ENCODE measurements around the gene MCTS1.
"Not testable (repeated sequence)": the region's sequence is repeated elsewhere in the genome, so short reads cannot be mapped to it uniquely, and the experiment has no call there.

Gene MCTS1

DNA sequence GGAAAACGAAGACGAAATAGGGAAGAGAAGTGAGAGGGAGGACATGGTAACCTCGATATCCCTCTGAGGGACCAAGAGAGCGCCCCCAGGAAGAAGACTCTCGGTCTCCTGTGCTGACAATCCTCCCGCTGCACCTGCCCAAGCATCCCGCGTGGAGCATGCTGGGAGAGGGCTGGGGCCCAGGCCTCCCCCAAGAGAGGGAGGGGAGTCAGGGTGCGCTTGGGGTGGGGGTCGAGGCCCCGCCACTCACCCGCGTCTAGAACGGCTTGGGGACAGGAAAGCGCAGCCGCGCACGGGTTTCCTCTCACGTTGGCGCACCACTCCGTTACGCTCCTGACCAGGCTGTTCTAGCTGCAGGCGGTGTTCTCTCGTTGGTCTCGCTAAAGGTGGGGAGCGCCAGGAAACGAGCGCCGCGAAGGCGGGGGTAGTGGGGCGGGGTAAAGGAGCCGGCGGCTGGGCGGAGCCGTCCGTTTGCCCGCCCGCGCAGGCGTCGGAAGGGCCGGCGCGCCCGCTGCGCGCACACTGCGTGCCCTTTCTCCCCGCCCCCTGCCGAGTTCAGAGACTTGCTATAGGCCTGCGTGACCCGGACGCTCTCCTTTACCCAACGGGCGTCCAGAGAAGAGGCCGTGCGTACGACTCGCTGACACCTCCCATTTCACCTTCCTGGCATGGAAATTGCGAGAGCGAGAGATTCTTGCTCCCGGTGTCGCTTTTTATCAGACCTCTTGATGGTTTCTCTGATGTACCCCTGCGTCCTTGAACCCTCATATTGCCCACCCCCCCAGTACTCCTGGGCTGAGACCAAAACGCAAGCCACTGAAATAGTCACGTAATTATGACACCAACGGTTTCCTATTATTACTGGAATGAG lies 26.0 kb downstream of the MCTS1 start, which contains the start of gene C1GALT1C1:
Gene C1GALT1C1 (minus strand): TSS at position 388 of the 871 bp plus-strand sequence. CDS start 2,888 bp downstream, outside the sequence.
- peak; percentile 67 for DNase-seq (ENCODE audit: low read depth)

DNA sequence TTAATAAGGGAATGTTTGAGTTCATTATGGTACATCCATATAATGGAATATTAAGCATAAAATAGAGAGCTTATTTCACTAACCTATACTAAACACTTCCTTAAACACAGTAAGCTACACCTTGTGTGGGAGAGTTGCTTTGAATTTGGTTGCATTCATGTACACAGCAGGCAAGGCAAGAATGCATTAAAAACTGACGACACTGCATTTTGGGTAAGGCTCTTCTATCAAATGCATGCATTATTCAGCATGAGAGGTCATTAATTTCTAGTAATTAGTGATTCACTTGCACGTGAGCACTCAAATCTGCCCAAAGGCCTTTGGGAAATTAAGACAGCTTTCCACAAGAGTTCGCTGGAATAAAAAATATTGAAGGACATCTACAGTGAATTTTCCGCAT lies 34.7 kb downstream of the MCTS1 start:
- no peak for DNase-seq (ENCODE audit: low read depth)

DNA sequence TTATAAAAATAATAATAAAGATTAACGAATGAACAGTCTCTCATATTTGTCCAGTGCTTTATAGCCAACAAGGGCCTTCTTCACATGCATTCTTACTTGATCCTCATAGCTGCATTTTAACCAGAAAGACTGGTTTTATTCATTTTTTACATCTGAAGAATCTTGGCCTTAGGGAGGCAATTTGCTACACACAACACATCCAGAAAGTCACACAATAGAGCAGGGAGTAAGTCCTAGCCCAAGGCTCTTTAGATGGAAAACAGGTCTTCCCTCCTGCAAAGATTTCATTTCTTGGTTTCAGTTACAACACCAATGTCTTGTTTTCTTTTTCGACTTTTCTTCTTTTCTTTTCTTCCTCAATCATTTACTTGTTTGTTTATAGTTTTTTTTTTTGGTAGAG lies 39.0 kb downstream of the MCTS1 start:
- DNase-seq (ENCODE audit: low read depth): no peak

DNA sequence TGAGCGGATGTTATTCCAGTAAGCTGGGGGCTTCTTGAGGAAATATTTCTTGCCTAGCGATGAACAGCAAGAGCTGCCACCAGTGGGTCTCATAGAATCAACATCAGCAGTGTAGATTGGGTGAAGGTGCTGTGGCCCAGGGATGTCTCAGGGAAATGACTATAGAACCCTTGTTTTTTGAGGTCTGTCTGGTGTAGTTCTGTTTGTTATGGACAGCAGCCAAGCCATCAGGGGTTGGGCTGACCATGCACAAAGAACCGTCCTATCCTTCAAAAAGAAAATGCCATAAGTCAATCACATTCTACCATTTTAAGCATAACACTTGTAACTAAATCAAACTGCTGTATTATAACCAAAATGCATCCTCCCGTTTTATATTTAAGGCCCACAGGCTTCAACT lies 43.2 kb downstream of the MCTS1 start:
- DNase-seq (ENCODE audit: low read depth): no peak

DNA sequence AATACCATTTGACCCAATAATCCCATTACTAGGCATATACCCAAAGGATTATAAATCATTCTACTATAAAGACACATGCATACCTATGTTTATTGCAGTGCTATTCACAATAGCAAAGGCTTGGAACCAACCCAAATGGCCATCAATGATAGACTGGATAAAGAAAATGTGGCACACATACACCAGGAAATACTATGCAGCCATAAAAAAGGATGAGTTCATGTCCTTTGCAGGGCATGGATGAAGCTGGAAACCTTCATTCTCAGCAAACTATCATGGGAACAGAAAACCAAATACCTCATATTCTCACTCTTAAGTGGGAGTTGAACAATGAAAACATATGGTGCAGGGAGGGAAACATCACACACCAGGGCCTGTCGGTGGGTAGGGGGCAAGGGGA lies 48.4 kb downstream of the MCTS1 start:
- DNase-seq (ENCODE audit: low read depth): not testable (repeated sequence)

DNA sequence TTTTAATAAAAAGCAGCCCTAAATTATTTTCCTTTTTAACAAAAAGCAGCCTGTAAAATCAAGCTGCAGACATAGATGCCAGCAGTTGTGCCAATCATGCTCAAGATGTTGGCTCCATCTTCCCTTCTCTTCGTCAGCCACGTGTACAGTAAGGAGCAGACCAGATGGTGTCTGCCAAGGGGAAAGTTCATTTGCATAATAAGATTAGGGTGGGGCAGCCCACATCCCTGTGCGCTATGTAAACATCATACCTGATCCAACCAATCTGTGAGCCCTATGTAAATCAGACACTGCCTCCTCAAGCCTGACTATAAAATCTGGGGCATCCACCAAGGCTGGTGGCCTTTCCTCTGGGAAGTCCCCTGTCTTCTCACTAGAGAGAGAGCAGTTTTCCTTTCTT lies 49.1 kb downstream of the MCTS1 start:
- no peak for DNase-seq (ENCODE audit: low read depth)

DNA sequence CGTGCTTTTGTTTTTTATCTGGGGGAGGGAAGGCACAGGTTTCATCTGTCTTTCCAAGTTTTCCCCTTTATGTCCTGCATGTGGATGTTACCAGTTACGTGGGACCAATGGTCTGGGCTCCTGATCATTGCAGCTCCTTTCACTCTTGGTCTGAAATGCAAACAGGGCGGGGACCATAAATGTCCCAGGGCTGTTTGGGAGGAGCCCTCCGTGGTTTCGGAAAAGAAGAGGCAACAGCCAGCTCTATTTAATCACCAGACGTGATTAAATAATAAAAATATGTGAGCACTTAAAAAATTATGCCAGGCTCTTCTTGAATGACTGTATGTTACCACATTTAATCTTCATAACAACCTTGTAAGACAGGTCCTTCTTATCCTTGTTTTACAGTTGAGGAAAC lies 56.7 kb downstream of the MCTS1 start:
- no peak for DNase-seq (ENCODE audit: low read depth)
